Upper lobe of left lung (tissue), 6 donors: ENCODE data around the gene ZNF483. TPM values are rescaled to one million over a fixed set of nuclear protein-coding genes. Genes with fewer than 3 reads are reported as not detected.
A peak's percentile ranks its signal among the peaks of the same experiment; 100 is the strongest.
"Not testable (repeated sequence)": the region's sequence is repeated elsewhere in the genome, so short reads cannot be mapped to it uniquely, and the experiment has no call there.

Source experiments
- ATAC-seq, 2 donors: fragments of 200-7000 bp; cut with Tn5 transposase; one replicate each; pipeline ENCODE4 v1.9.1; 2022; ENCODE audit warnings: mild to moderate bottlenecking in 2 of 2, moderate library complexity in 2 of 2; ENCODE audit not compliant: low FRiP score in 2 of 2
- DNase-seq, 2 donors: peaks; one replicate each; pipeline ENCODE4 v3.0.0-alpha.2; 2019 to 2020
- H3K27ac ChIP-seq, 4 donors: fragments of 200-600 bp; sonication (generic); one replicate each; pipeline ENCODE4 v1.5.1; 2016 to 2019
- H3K27me3 ChIP-seq, 4 donors: fragments of 200-600 bp; sonication (generic); one replicate each; pipeline ENCODE4 v1.5.1; 2017 to 2019
- H3K36me3 ChIP-seq, 4 donors: fragments of 200-600 bp; sonication (generic); one replicate each; pipeline ENCODE4 v1.5.1; 2016 to 2019
- H3K4me1 ChIP-seq, 4 donors: fragments of 200-600 bp; sonication (generic); one replicate each; pipeline ENCODE4 v1.5.1; 2018 to 2019
- H3K4me3 ChIP-seq, 4 donors: fragments of 200-600 bp; sonication (generic); one replicate each; pipeline ENCODE4 v1.5.1; 2017 to 2019; ENCODE audit warnings: mild to moderate bottlenecking in 2 of 4, moderate library complexity in 1 of 4
- H3K9me3 ChIP-seq, 4 donors: fragments of 200-600 bp; sonication (generic); one replicate each; pipeline ENCODE4 v1.5.1; 2018 to 2019
- EP300 ChIP-seq, 4 donors: sonication (generic); formaldehyde crosslinking; IDR thresholded peaks; one replicate each; pipeline ENCODE4 v1.5.1; 2017; ENCODE audit warnings: antibody characterized with exemption in 4 of 4, control low read depth in 2 of 4
- POLR2A ChIP-seq, 4 donors: fragments of 450-650 bp; IDR thresholded peaks; one replicate each; pipeline ENCODE4 v1.5.1; 2016 to 2017; ENCODE audit warnings: antibody characterized with exemption in 4 of 4, mild to moderate bottlenecking in 2 of 4
- POLR2AphosphoS5 ChIP-seq, 2 donors: sonication (generic); formaldehyde crosslinking; IDR thresholded peaks; one replicate each; pipeline ENCODE4 v1.5.1; 2017; ENCODE audit warnings: antibody characterized with exemption in 2 of 2
- WGBS, 2 donors: methylation state at CpG; one replicate each; pipeline ENCODE4 v1.1.5; 2017 to 2018; 5-methylcytosine and 5-hydroxymethylcytosine counted together
- total RNA-seq, 6 donors: library from RNA; depleted of rRNA in 4 of 6; stranded (reverse); fragments of >200 nt in 4 of 6; gene quantifications; one replicate each; pipeline versions ENCODE4 v1.1.0 to v1.2.1, GENCODE V29; 2016 to 2021
- TF ChIP-seq, protein P1 (sequence below), 6 experiments: fragments of 450-650 bp in 4 of 6; fragments of 200-600 bp in 2 of 6; sonication (generic) in 2 of 6; IDR thresholded peaks; one replicate each; pipeline ENCODE4 v1.5.1; 2016 to 2019; ENCODE audit warnings: antibody characterized with exemption in 6 of 6
- donor health status: DM: no; HTN: no; CAD: no; lungs with moderate emphysema.
- donor health status: DM: no; HTN: yes; CAD: no; lungs with severe emphysema.

The ZNF483 gene
- total RNA-seq, 6 donors from 2014 or later: 4.0 to 22.0 (median 7.4) TPM

DNA sequence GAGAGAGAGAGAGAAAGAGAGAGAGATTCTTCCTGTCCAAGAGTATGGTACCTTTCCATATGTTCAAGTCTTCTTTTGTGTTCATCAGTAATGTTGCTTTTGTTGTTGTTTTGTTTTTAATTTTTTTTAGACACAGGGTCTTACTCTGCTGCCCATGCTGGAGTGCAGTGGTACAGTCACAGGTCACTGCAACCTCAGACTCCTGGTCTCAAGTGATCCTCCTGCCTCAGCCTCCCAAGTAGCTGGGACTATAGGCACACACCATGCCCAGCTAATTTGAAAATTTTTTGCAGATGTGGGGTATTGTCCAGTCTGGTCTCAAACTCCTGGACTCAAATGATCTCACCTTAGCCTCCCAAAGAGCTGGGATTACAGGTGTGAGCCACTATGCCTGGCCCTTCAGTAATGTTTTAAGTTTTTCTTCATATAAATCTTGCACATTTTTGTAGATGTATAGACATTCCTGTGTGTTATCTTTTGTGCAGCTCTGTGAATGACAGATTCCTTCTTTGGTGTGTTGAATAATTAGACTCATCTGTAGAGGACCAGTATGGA is 36.3 kb downstream of the ZNF483 start:
- H3K4me3 ChIP-seq: no peak overlapping the region
- H3K9me3 ChIP-seq: peaks cover 0 to 12% (median 11%) of the 10 kb centered on the region in 4 donors
- ATAC-seq: no peak
- DNase-seq: no peak
- TF ChIP-seq POLR2A (IDR thresholded peaks at IDR 0.05) (no peak), POLR2AphosphoS5 (IDR thresholded peaks at IDR 0.05) (no peak), EP300 (IDR thresholded peaks at IDR 0.05) (no peak)
- TF ChIP-seq, protein P1, sequence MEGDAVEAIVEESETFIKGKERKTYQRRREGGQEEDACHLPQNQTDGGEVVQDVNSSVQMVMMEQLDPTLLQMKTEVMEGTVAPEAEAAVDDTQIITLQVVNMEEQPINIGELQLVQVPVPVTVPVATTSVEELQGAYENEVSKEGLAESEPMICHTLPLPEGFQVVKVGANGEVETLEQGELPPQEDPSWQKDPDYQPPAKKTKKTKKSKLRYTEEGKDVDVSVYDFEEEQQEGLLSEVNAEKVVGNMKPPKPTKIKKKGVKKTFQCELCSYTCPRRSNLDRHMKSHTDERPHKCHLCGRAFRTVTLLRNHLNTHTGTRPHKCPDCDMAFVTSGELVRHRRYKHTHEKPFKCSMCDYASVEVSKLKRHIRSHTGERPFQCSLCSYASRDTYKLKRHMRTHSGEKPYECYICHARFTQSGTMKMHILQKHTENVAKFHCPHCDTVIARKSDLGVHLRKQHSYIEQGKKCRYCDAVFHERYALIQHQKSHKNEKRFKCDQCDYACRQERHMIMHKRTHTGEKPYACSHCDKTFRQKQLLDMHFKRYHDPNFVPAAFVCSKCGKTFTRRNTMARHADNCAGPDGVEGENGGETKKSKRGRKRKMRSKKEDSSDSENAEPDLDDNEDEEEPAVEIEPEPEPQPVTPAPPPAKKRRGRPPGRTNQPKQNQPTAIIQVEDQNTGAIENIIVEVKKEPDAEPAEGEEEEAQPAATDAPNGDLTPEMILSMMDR (IDR thresholded peaks at IDR 0.05): no peak
- peaks cover 9 to 41% (median 32%) of the 10 kb centered on the region in 4 donors for H3K36me3 ChIP-seq
- H3K27me3 ChIP-seq: no peaks in the 10 kb centered on the region
- H3K27ac ChIP-seq: no peak overlapping the region
- H3K4me1 ChIP-seq: no peaks in the 10 kb centered on the region

DNA sequence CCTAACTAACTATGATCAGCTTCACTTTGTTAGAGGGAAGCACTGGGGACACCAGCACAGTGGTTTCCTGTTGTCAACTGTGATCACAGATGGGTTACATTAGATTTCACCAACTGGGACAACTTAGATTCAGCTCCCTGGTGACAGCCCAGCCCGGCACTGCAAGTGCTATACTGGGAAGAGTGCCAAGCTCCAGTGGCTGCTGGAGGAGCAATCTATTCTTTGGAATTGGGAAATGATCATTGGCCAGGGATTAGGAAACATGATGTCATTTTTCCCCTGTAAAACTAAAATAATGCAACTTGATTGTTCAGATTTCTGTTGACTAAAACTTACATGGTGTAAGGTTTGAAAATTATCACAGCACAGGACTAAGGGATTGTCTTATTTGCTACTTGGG is 41.3 kb downstream of the ZNF483 start:
- H3K4me3 ChIP-seq: no peak overlapping the region
- H3K27ac ChIP-seq: no peak overlapping the region
- peaks cover 37 to 91% (median 72%) of the 10 kb centered on the region in 4 donors for H3K36me3 ChIP-seq
- 40 to 50% methylated on average over 1 of the region's 1 CpG for WGBS, 2 donors
- H3K9me3 ChIP-seq: peaks cover 0 to 22% (median 18%) of the 10 kb centered on the region in 4 donors
- ATAC-seq: no peak
- no peak for DNase-seq
- no peak for TF ChIP-seq POLR2A (IDR thresholded peaks at IDR 0.05)
- peak in 1 of 2 donors; percentile 25 for TF ChIP-seq POLR2AphosphoS5 (IDR thresholded peaks at IDR 0.05)
- H3K27me3 ChIP-seq: no peaks in the 10 kb centered on the region
- no peaks in the 10 kb centered on the region for H3K4me1 ChIP-seq

GRCh38 chr9:111568127-111568526 is 43.1 kb downstream of the ZNF483 start:
- ATAC-seq: not testable (repeated sequence)

GRCh38 chr9:111572950-111573604 is 48.1 kb downstream of the ZNF483 start:
- H3K36me3 ChIP-seq: peaks cover 36 to 98% (median 54%) of the 10 kb centered on the region in 4 donors
- no peak for ATAC-seq
- no peaks in the 10 kb centered on the region for H3K4me1 ChIP-seq
- 78 to 80% methylated on average over 4 of the region's 4 CpGs for WGBS, 2 donors
- TF ChIP-seq, protein P1 (IDR thresholded peaks at IDR 0.05): no peak
- TF ChIP-seq POLR2AphosphoS5 (IDR thresholded peaks at IDR 0.05) (no peak), POLR2A (IDR thresholded peaks at IDR 0.05) (no peak), EP300 (IDR thresholded peaks at IDR 0.05) (no peak)
- H3K4me3 ChIP-seq: no peak overlapping the region
- no peak overlapping the region for H3K27ac ChIP-seq
- H3K9me3 ChIP-seq: peaks cover 0 to 14% (median 13%) of the 10 kb centered on the region in 4 donors
- no peak for DNase-seq
- H3K27me3 ChIP-seq: no peaks in the 10 kb centered on the region

More at GRCh38 chr9:111568127-111568526, 43.1 kb downstream of the ZNF483 start:
- not testable (repeated sequence) for DNase-seq, H3K4me3 ChIP-seq, H3K27me3 ChIP-seq, H3K27ac ChIP-seq, H3K4me1 ChIP-seq
- peaks cover 43 to 99% (median 79%) of the 10 kb centered on the region in 4 donors for H3K36me3 ChIP-seq
- H3K9me3 ChIP-seq: peaks cover 0 to 22% (median 18%) of the 10 kb centered on the region in 4 donors
- WGBS, 2 donors: 97 to 100% methylated on average over 4 of the region's 4 CpGs

GRCh38 chr9:111582888-111583287 is 57.9 kb downstream of the ZNF483 start:
- H3K9me3 ChIP-seq: no peaks in the 10 kb centered on the region
- H3K36me3 ChIP-seq: peaks cover 8 to 83% (median 38%) of the 10 kb centered on the region in 4 donors
- ATAC-seq (no peak), DNase-seq (no peak)
- TF ChIP-seq EP300 (IDR thresholded peaks at IDR 0.05) (no peak), POLR2A (IDR thresholded peaks at IDR 0.05) (no peak), POLR2AphosphoS5 (IDR thresholded peaks at IDR 0.05) (no peak)
- TF ChIP-seq, protein P1 (IDR thresholded peaks at IDR 0.05): no peak
- no peak overlapping the region for H3K27ac ChIP-seq
- H3K4me1 ChIP-seq: no peaks in the 10 kb centered on the region
- H3K27me3 ChIP-seq: no peaks in the 10 kb centered on the region
- 77 to 85% methylated on average over 3 of the region's 3 CpGs for WGBS, 2 donors
- no peak overlapping the region for H3K4me3 ChIP-seq
